Activated naive CD4-positive, alpha-beta T cell treated with anti-CD3 and anti-CD28 coated beads, Interleukin-2, amount 10 ng/mL, durations not matched to agents 7 days and 5 days (primary cell): ENCODE results near the gene PTPRE.

ENCODE experiments used
- CTCF ChIA-PET: fragments of 350-600 bp; sonication (Branson Sonifier 250); formaldehyde crosslinking; loops from one replicate; lab custom pipeline; 2021; ENCODE audit warnings: antibody characterized with exemption; lab: Charles Lee
- DNase-seq: peaks from one replicate; pipeline ENCODE4 v3.0.0-alpha.2; 2020
- H3K27ac Mint-ChIP-seq: one replicate; pipeline ENCODE4 v1.8.0; 2021; ENCODE audit warnings: mild to moderate bottlenecking, moderate library complexity, mixed read lengths
- H3K27me3 Mint-ChIP-seq: one replicate; pipeline ENCODE4 v1.8.0; 2021; ENCODE audit warnings: mild to moderate bottlenecking, mixed read lengths
- H3K36me3 Mint-ChIP-seq: one replicate; pipeline ENCODE4 v1.8.0; 2021; ENCODE audit warnings: mixed read lengths
- H3K4me1 Mint-ChIP-seq: one replicate; pipeline ENCODE4 v1.8.0; 2021; ENCODE audit warnings: mixed read lengths
- H3K4me3 Mint-ChIP-seq: one replicate; pipeline ENCODE4 v1.8.0; 2021; ENCODE audit warnings: mild to moderate bottlenecking, moderate library complexity, mixed read lengths
- H3K9me3 Mint-ChIP-seq: one replicate; pipeline ENCODE4 v1.8.0; 2021; ENCODE audit warnings: mixed read lengths

PTPRE gene

GRCh38 chr10:127997937-127998336, 91.0 kb downstream of the PTPRE start:
- no peaks in the 10 kb centered on the region for H3K4me1 Mint-ChIP-seq
- no peak for DNase-seq
- H3K27ac Mint-ChIP-seq, result no peak overlapping the region
- H3K9me3 Mint-ChIP-seq, result no peaks in the 10 kb centered on the region
- no peak overlapping the region for H3K4me3 Mint-ChIP-seq
- CTCF ChIA-PET, result no interaction called here
- H3K27me3 Mint-ChIP-seq, result peaks cover 50% of the 10 kb centered on the region
- no peaks in the 10 kb centered on the region for H3K36me3 Mint-ChIP-seq

GRCh38 chr10:127998501-127999144, 91.7 kb downstream of the PTPRE start:
- Mint-ChIP-seq H3K27ac (no peak overlapping the region), H3K4me3 (no peak overlapping the region), H3K27me3 (peaks cover 50% of the 10 kb centered on the region), H3K4me1 (no peaks in the 10 kb centered on the region), H3K9me3 (no peaks in the 10 kb centered on the region), H3K36me3 (no peaks in the 10 kb centered on the region)
- DNase-seq, result no peak
- CTCF ChIA-PET, result interaction anchor here (1.2 to 1.5 kb wide), 2 partner anchors 13 to 74 kb away, joined by 4 read pairs; no protein-coding TSS in a partner anchor

- Mint-ChIP-seq H3K4me1 (no peaks in the 10 kb centered on the region), H3K27me3 (peaks cover 50% of the 10 kb centered on the region), H3K9me3 (no peaks in the 10 kb centered on the region), H3K36me3 (no peaks in the 10 kb centered on the region), H3K4me3 (no peak overlapping the region), H3K27ac (no peak overlapping the region)
- no peak for DNase-seq
- CTCF ChIA-PET, result interaction anchor here (0.7 to 1.5 kb wide), 3 partner anchors 12 to 75 kb away, joined by 4 read pairs; no protein-coding TSS in a partner anchor
Observed at GRCh38 chr10:127999297-128000129, 92.6 kb downstream of the PTPRE start.

GRCh38 chr10:128000471-128001362, 93.8 kb downstream of the PTPRE start:
- no peak for DNase-seq

GRCh38 chr10:128001363-128001745, 94.5 kb downstream of the PTPRE start:
- H3K9me3 Mint-ChIP-seq, result no peaks in the 10 kb centered on the region
- no peaks in the 10 kb centered on the region for H3K36me3 Mint-ChIP-seq
- no peak overlapping the region for H3K27ac Mint-ChIP-seq
- CTCF ChIA-PET, result interaction anchor here (1.0 to 1.5 kb wide), 2 partner anchors 9 to 20 kb away, joined by 3 read pairs; no protein-coding TSS in a partner anchor
- H3K27me3 Mint-ChIP-seq, result peaks cover 56% of the 10 kb centered on the region
- no peak for DNase-seq
- H3K4me3 Mint-ChIP-seq, result no peak overlapping the region
- H3K4me1 Mint-ChIP-seq, result no peaks in the 10 kb centered on the region

More at GRCh38 chr10:128000471-128001362, 93.8 kb downstream of the PTPRE start:
- H3K27me3 Mint-ChIP-seq, result peaks cover 58% of the 10 kb centered on the region
- H3K9me3 Mint-ChIP-seq, result no peaks in the 10 kb centered on the region
- no peaks in the 10 kb centered on the region for H3K36me3 Mint-ChIP-seq
- CTCF ChIA-PET, result interaction anchor here (0.7 to 1.5 kb wide), 4 partner anchors 8 to 71 kb away, joined by 3 to 4 read pairs (median 3); no protein-coding TSS in a partner anchor
- H3K4me3 Mint-ChIP-seq, result no peak overlapping the region
- no peaks in the 10 kb centered on the region for H3K4me1 Mint-ChIP-seq
- H3K27ac Mint-ChIP-seq, result no peak overlapping the region

GRCh38 chr10:128001849-128002248, 94.9 kb downstream of the PTPRE start:
- H3K9me3 Mint-ChIP-seq, result no peaks in the 10 kb centered on the region
- H3K36me3 Mint-ChIP-seq, result no peaks in the 10 kb centered on the region
- no peak overlapping the region for H3K27ac Mint-ChIP-seq
- DNase-seq, result no peak
- H3K4me1 Mint-ChIP-seq, result no peaks in the 10 kb centered on the region
- H3K4me3 Mint-ChIP-seq, result no peak overlapping the region
- H3K27me3 Mint-ChIP-seq, result peaks cover 56% of the 10 kb centered on the region
- CTCF ChIA-PET, result no interaction called here

GRCh38 chr10:128003521-128003920, 96.6 kb downstream of the PTPRE start:
- Mint-ChIP-seq H3K36me3 (no peaks in the 10 kb centered on the region), H3K4me3 (no peak overlapping the region)
- CTCF ChIA-PET, result interaction anchor here (1.5 kb wide), 1 partner anchor 8 kb away, joined by 4 read pairs; no protein-coding TSS in a partner anchor

GRCh38 chr10:128005858-128006257, 99.0 kb downstream of the PTPRE start:
- no peaks in the 10 kb centered on the region for H3K4me1 Mint-ChIP-seq
- CTCF ChIA-PET, result no interaction called here

More at GRCh38 chr10:128003521-128003920, 96.6 kb downstream of the PTPRE start:
- Mint-ChIP-seq H3K4me1 (no peaks in the 10 kb centered on the region), H3K27ac (no peak overlapping the region), H3K9me3 (no peaks in the 10 kb centered on the region), H3K27me3 (peaks cover 53% of the 10 kb centered on the region)
- no peak for DNase-seq

GRCh38 chr10:128007056-128007455, 100.2 kb downstream of the PTPRE start:
- DNase-seq, result no peak
- H3K27ac Mint-ChIP-seq, result no peak overlapping the region
- CTCF ChIA-PET, result interaction anchor here (0.9 to 10.0 kb wide), 2 partner anchors 15 to 100 kb away, joined by 3 to 145 read pairs; partner anchors contain the start of gene PTPRE
- no peak overlapping the region for H3K4me3 Mint-ChIP-seq
- no peaks in the 10 kb centered on the region for H3K36me3 Mint-ChIP-seq
- H3K4me1 Mint-ChIP-seq, result peaks cover 7% of the 10 kb centered on the region
- H3K27me3 Mint-ChIP-seq, result peaks cover 42% of the 10 kb centered on the region
- no peaks in the 10 kb centered on the region for H3K9me3 Mint-ChIP-seq

More at GRCh38 chr10:128005858-128006257, 99.0 kb downstream of the PTPRE start:
- H3K4me3 Mint-ChIP-seq, result no peak overlapping the region
- no peaks in the 10 kb centered on the region for H3K36me3 Mint-ChIP-seq
- H3K27ac Mint-ChIP-seq, result no peak overlapping the region
- H3K9me3 Mint-ChIP-seq, result no peaks in the 10 kb centered on the region
- peaks cover 46% of the 10 kb centered on the region for H3K27me3 Mint-ChIP-seq
- DNase-seq, result peak; percentile 10

- Mint-ChIP-seq H3K9me3 (no peaks in the 10 kb centered on the region), H3K4me1 (peaks cover 9% of the 10 kb centered on the region), H3K36me3 (no peaks in the 10 kb centered on the region), H3K27me3 (peaks cover 38% of the 10 kb centered on the region), H3K27ac (no peak overlapping the region), H3K4me3 (no peak overlapping the region)
- CTCF ChIA-PET, result interaction anchor here (0.9 to 10.0 kb wide), 2 partner anchors 16 to 101 kb away, joined by 3 to 145 read pairs; partner anchors contain the start of gene PTPRE
- DNase-seq, result no peak
Observed at GRCh38 chr10:128007971-128008370, 101.1 kb downstream of the PTPRE start.

GRCh38 chr10:128008521-128009250, 101.8 kb downstream of the PTPRE start:
- no peak for DNase-seq
- Mint-ChIP-seq H3K27ac (no peak overlapping the region), H3K4me1 (peaks cover 9% of the 10 kb centered on the region), H3K9me3 (no peaks in the 10 kb centered on the region), H3K27me3 (peaks cover 38% of the 10 kb centered on the region), H3K36me3 (no peaks in the 10 kb centered on the region), H3K4me3 (no peak overlapping the region)
- CTCF ChIA-PET, result interaction anchor here (0.9 to 10.0 kb wide), 5 partner anchors 8 to 102 kb away, joined by 3 to 145 read pairs (median 3); partner anchors contain the start of gene PTPRE

GRCh38 chr10:128009372-128010126, 102.6 kb downstream of the PTPRE start:
- H3K4me1 Mint-ChIP-seq, result peaks cover 9% of the 10 kb centered on the region
- H3K9me3 Mint-ChIP-seq, result no peaks in the 10 kb centered on the region
- CTCF ChIA-PET, result interaction anchor here (0.9 to 10.0 kb wide), 7 partner anchors 9 to 103 kb away, joined by 3 to 145 read pairs (median 3); partner anchors contain the start of gene PTPRE
- no peak overlapping the region for H3K4me3 Mint-ChIP-seq
- DNase-seq, result no peak
- peaks cover 38% of the 10 kb centered on the region for H3K27me3 Mint-ChIP-seq
- H3K36me3 Mint-ChIP-seq, result no peaks in the 10 kb centered on the region
- H3K27ac Mint-ChIP-seq, result no peak overlapping the region
